Thoracic aorta (tissue), 2 donors: ENCODE data around the gene LMF2. TPM values are rescaled to one million over a fixed set of nuclear protein-coding genes. Genes with fewer than 3 reads are reported as not detected.

Experiments
- ATAC-seq: fragments of 150-250 bp; one replicate; pipeline ENCODE4 v1.8.0; 2017; ENCODE audit warnings: low read depth; ENCODE audit not compliant: insufficient number of reproducible peaks, low FRiP score
- DNase-seq: peaks from one replicate; pipeline ENCODE4 v3.0.0-alpha.2; 2020; ENCODE audit warnings: low spot score
- H3K27ac ChIP-seq, 2 donors: fragments of 200-600 bp; sonication (generic); 1 replicate in 1 of 2; 2 replicates in 1 of 2; pipeline ENCODE4 v1.5.1; 2016; ENCODE audit warnings: mild to moderate bottlenecking in 2 of 2, moderate library complexity in 2 of 2
- H3K27me3 ChIP-seq: fragments of 200-600 bp; sonication (generic); replicated peaks from 2 replicates; pipeline ENCODE4 v1.6.0; 2016; ENCODE audit warnings: mild to moderate bottlenecking; ENCODE audit not compliant: insufficient read depth
- H3K36me3 ChIP-seq: fragments of 200-600 bp; sonication (generic); one replicate; pipeline ENCODE4 v1.5.1; 2016
- H3K4me1 ChIP-seq, 2 donors: fragments of 200-600 bp; sonication (generic); 1 replicate in 1 of 2; 2 replicates in 1 of 2; pipeline versions ENCODE4 v1.5.1 to v1.6.0; 2016; ENCODE audit warnings: low read depth in 2 of 2, mild to moderate bottlenecking in 1 of 2; ENCODE audit not compliant: control insufficient read depth in 1 of 2
- H3K4me3 ChIP-seq: fragments of 200-600 bp; sonication (generic); 2 replicates; pipeline ENCODE4 v1.5.1; 2016; ENCODE audit warnings: mild to moderate bottlenecking
- H3K9me3 ChIP-seq: fragments of 200-600 bp; sonication (generic); 2 replicates; pipeline ENCODE4 v1.5.1; 2016
- CTCF ChIP-seq: fragments of 200-600 bp; sonication (generic); IDR thresholded peaks from one replicate; pipeline ENCODE4 v1.5.1; 2019; ENCODE audit warnings: antibody characterized with exemption
- total RNA-seq, 2 donors: library from RNA; depleted of rRNA; stranded (reverse); fragments of >200 nt; gene quantifications; one replicate each; pipeline versions ENCODE4 v1.1.0 to v1.2.3, GENCODE V29; 2016

Gene LMF2
- total RNA-seq, 2 donors from 2014 or later = 61.9 to 87.6 TPM

- Histone ChIP-seq H3K4me1 (no peaks in the 10 kb centered on the region), H3K27ac (no peak overlapping the region), H3K4me3 (no peak overlapping the region), H3K36me3 (peaks cover 93% of the 10 kb centered on the region), H3K9me3 (no peaks in the 10 kb centered on the region), H3K27me3 (no peaks in the 10 kb centered on the region)
- TF ChIP-seq CTCF = no peak
- no peak for ATAC-seq
- no peak for DNase-seq
Measured at GRCh38 chr22:50461536-50461935, 46.0 kb downstream of the LMF2 start.

GRCh38 chr22:50460938-50461337 lies 46.6 kb downstream of the LMF2 start:
- ATAC-seq = no peak
- H3K27ac ChIP-seq = no peak overlapping the region
- H3K4me3 ChIP-seq = no peak overlapping the region
- no peaks in the 10 kb centered on the region for H3K4me1 ChIP-seq
- no peaks in the 10 kb centered on the region for H3K27me3 ChIP-seq
- no peak for DNase-seq
- peaks cover 90% of the 10 kb centered on the region for H3K36me3 ChIP-seq
- TF ChIP-seq CTCF = no peak
- no peaks in the 10 kb centered on the region for H3K9me3 ChIP-seq

- ATAC-seq (no peak), DNase-seq (no peak)
- H3K4me1 ChIP-seq = no peaks in the 10 kb centered on the region
- H3K4me3 ChIP-seq = no peak overlapping the region
- no peaks in the 10 kb centered on the region for H3K27me3 ChIP-seq
- H3K27ac ChIP-seq = no peak overlapping the region
- no peaks in the 10 kb centered on the region for H3K9me3 ChIP-seq
- TF ChIP-seq CTCF = no peak
- H3K36me3 ChIP-seq = peaks cover 90% of the 10 kb centered on the region
Measured at GRCh38 chr22:50459496-50460140, 47.9 kb downstream of the LMF2 start.

GRCh38 chr22:50459016-50459415 lies 48.5 kb downstream of the LMF2 start:
- no peak overlapping the region for H3K4me3 ChIP-seq
- TF ChIP-seq CTCF = no peak
- no peak for DNase-seq
- peaks cover 90% of the 10 kb centered on the region for H3K36me3 ChIP-seq
- no peak for ATAC-seq
- no peaks in the 10 kb centered on the region for H3K4me1 ChIP-seq
- no peak overlapping the region for H3K27ac ChIP-seq
- H3K9me3 ChIP-seq = no peaks in the 10 kb centered on the region
- H3K27me3 ChIP-seq = no peaks in the 10 kb centered on the region

- Histone ChIP-seq H3K27ac (no peak overlapping the region), H3K4me1 (no peaks in the 10 kb centered on the region), H3K4me3 (no peak overlapping the region), H3K9me3 (no peaks in the 10 kb centered on the region), H3K27me3 (no peaks in the 10 kb centered on the region), H3K36me3 (peaks cover 73% of the 10 kb centered on the region)
- TF ChIP-seq CTCF = no peak
- DNase-seq = no peak
- ATAC-seq = no peak
Measured at GRCh38 chr22:50456466-50457234, 50.9 kb downstream of the LMF2 start.
